Measurements from ENCODE around the gene CAMTA1.

- no peak for TF ChIP-seq CTCF (IDR thresholded peaks at IDR 0.05; ENCODE audit: low read length)
- no peak for TF ChIP-seq EZH2 (optimal IDR thresholded peaks at IDR 0.05; ENCODE audit: low read depth, low read length)
- no peak for TF ChIP-seq EZH2phosphoT487 (IDR thresholded peaks at IDR 0.05; ENCODE audit: low read length)
Measured at GRCh38 chr1:7580923-7581753, 795.9 kb downstream of the CAMTA1 start.
